Activated naive CD8-positive, alpha-beta T cell treated with anti-CD3 and anti-CD28 coated beads, Interleukin-2, amount 50 U/mL, for 16 hours (primary cell): ENCODE results near the gene FLII.
"Not testable (repeated sequence)": the region's sequence is repeated elsewhere in the genome, so short reads cannot be mapped to it uniquely, and the experiment has no call there.

Source experiments
- DNase-seq: peaks from one replicate; pipeline ENCODE4 v3.0.0-alpha.2; 2020; ENCODE audit warnings: low read depth, low spot score

Gene FLII

DNA sequence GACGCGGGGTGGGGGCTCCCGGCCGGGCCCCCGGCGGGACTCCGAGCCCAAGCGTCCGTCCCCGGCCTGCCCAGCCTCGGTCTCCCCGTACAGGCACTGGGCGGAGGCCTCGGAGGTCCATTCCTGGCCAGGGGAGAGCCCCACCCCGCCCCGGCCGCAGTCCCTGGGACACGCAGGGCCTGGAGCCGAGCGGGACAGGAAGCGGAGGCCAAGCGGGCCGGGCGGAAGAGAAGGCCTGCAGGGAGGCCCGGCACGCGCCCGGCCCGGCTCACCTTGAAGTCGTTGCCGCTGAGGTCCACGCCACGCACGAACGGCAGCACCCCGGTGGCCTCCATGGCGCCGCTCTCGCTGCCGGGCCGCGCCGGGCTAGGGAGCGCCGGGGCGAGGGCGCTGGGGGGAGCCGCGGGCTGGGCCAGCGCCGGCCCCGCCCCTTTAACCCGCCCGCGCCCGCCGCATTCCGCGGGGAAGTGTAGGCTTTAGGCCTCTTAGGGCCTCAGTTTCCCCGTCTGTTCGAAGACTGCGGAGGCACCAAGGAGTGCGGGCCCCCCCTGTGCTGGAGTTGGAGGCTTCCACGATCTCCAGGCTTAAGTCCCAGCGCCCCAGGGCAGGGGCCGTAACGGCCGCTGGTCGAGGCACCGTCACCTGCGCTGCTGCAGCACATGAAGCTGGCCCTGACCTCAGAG is at the start of gene FLII:
Gene FLII, minus strand, starts transcription at position 383 of the 683 bp plus-strand sequence. Its CDS starts 48 bp downstream, at position 335.
- DNase-seq, result no peak

DNA sequence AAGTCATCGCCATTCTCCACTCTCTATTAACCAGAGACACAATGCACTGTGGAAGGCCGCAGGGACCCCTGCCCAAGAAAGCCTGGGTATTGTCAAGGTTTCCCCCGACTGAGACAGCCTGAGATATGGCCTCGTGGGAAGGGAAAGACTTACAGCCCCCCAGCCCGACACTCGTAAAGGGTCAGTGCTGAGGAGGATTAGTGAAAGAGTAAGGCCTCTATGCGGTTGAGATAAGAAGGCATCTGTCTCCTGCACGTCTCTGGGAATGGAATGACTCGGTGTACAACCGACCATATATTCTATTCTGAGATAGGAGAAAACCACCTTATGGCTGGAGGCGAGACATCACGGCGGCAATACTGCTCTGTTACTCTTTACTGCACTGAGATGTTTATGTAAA is 44.7 kb upstream of the FLII start:
- not testable (repeated sequence) for DNase-seq

DNA sequence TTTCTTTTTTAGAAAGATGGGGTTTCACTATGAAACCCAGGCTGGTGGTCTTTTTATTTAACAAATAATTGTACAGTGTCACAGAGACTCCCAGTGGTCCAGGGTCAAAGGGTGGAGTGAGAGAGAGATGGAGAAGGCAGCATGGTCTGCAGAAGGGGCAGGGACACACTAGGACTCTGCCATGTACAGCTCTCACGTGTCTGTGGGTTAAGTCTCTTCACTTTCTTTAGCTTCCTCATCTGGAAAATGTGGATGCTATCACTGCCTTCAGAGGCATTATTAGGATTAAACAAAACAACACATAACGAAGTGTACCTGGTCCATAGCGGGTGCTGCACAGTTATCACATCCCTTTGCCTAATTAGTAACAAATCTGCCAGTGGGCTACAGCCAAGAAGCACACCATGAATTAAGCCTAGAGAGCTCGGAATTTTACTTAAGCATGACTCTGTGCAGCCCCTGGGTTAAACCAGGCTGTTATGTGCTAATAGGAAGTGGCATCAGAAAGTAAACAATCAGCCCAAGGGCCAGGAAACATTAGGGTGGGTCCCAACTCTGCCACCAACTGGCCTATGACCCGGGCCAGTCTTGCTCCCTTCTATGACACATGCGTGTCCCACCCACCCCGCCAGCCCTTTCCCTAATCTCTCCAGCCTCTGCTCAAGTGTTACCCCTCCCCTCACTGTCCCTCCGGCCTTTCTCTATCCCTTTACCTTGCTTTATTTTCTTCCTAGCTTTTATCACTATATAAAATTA is 42.4 kb upstream of the FLII start:
- no peak for DNase-seq

DNA sequence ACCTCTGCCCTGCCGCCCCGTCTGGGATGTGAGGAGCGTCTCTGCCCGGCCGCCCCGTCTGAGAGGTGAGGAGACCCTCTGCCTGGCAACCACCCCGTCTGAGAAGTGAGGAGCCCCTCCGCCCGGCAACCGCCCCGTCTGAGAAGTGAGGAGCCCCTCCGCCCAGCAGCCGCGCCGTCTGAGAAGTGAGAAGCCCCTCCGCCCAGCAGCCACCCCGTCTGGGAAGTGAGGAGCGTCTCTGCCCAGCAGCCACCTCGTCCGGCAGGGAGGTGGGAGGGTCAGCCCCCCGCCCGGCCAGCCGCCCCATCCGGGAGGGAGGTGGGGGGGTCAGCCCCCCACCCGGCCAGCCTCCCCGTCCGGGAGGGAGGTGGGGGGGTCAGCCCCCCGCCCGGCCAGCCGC is 39.5 kb upstream of the FLII start:
- DNase-seq, result not testable (repeated sequence)

DNA sequence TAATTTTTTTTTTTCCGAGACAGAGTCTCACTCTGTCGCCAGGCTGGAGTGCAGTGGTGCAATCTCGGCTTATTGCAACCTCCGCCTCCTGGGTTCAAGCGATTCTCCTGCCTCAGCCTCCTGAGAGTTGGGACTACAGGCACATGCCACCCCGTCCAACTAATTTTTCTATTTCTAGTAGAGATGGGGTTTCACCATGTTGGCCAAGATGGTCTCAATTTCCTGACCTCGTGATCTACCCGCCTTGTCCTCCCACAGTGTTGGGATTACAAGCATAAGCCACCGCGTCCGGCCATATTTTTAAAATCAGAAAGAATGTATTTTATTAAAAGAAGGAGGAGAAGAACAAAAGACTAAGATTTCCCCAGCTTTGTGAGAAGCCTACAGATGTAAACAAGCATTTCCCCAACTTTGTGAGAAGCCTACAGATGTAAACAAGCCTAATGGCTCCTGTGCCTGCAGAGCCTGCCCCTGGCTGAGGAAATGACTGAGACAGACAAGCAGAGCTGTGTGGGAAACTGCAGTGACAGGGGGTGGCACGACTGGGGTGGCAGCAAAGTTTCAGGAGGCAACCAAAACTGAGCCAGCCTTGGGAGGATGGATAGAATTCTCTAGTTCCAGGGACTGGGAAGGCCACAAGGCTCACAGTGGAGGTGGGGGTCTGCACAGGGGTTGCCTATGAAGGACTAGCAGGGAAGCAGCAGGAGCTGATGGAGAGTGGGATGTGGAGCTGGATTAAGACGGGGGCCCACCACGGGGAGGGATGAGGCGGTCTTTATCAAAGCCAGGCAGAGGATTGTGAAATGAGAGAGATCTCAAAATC is 33.4 kb upstream of the FLII start:
- no peak for DNase-seq

DNA sequence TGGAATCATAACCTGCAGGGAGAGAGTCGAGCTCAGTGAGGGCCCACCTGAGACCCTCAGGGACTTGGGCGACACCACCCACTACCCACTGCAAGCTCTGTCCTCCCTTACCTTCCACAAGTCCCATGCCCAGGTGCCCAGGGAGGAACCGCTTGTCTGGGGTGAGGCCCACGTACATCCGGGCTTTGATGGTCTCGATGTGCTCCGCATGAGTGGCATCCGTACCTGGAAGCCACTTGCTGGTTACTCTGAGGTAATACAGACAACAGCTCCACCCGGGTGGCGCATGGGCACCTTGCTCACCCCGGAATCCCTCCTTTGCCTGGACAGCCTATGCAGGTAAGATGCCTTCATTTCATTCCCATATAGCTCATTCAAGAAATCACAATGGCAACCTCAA is 26.8 kb upstream of the FLII start:
- DNase-seq, result no peak

DNA sequence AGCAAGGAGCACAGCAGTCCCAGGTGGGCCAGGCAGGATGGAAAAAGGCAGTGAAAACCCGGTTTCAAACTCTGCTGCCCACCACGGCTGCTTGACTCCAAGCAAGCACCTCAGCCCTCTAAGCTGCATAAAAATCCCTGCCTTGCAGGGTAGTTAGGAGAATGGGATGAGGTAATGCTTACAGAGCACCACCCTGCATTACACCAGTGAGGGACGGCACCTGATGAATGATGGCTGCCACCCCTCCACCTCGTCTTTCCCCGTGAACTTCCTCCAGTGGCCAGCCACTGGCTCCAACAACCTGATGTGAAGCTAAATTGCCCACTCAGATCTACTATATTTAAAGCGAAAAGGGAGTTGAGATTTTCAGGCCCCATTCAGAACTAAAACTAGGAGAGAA is 23.2 kb upstream of the FLII start:
- no peak for DNase-seq

DNA sequence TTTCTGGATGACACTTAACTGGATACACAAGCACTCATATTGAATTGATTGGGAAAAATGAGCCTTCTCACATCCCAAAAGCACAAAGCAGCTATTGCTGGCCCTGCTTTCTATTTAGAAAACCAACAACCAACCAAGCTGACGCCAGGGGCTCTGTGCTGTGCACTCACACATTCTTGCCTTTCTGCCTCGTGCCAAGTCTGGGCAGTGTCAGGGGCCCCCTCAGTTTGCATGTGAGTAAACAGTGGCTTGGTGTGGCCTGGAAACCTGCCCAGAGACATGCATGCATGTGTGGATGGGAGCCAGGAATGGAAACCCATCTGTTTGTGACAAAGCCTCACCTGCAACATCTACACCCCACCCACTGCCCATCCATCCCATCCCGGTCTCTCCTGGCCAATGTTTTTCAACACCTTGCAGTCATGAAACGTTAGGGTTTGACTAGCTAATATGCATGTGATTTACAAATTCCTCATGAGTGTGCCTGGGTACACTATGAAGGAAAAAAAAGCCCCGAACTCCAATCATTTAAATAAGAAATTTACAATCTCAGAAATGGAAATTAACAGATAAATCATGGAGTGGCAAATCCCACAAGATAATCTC is 22.3 kb upstream of the FLII start:
- DNase-seq, result no peak

DNA sequence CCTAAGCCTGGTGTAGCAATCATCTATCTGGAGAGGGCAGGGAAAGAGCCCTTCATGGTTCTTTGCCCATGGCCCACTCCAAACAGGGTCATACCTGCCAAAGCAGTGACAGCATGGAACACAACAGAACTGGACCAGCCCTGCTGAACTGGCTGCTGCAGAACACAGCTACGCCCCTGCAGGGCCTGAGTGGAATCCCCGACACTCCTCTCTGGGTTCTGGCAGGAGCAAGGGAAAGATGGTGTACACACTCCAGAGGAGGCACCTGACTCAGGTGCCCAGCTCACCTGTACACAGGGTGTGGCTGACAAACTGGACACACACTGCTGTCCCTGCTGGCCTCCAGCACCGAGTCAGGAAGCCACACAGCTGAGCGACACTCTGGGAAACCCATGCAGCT is 21.7 kb upstream of the FLII start:
- no peak for DNase-seq

DNA sequence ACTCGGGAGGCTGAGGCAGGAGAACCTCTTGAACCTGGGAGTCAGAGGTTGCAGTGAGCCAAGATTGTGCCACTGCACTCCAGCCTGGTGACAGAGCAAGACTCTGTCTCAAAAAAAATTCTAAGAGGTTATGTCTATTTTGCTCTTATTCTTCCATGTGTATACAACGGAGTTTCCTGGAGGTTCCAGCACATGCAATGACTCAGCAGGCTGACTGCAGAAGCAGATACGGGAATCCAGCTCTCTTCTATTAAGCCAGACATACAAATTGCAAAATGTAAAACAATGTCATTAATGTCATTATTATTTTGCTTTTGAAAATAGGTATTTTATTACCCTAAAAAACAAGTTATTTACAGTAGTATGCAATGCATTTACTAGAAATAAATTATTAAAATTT is 20.3 kb upstream of the FLII start:
- DNase-seq, result no peak

DNA sequence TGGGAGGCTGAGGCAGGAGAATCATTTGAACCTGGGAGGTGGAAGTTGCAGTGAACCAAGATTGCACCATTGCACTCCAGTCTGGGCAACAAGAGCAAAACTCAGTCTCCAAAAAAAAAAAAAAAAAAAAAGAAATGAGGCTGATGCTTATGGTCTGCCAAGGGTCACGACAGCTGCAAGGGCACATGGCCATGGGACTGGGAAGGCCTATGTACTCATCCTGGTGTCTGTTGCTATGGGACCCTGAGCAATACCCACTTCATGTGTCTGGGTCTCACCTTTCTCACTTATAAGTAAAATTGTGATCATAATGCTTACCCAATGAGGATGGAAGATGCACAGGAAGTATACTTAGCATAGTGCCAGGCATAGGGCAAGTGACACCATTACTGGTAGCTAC is 18.5 kb upstream of the FLII start:
- no peak for DNase-seq

DNA sequence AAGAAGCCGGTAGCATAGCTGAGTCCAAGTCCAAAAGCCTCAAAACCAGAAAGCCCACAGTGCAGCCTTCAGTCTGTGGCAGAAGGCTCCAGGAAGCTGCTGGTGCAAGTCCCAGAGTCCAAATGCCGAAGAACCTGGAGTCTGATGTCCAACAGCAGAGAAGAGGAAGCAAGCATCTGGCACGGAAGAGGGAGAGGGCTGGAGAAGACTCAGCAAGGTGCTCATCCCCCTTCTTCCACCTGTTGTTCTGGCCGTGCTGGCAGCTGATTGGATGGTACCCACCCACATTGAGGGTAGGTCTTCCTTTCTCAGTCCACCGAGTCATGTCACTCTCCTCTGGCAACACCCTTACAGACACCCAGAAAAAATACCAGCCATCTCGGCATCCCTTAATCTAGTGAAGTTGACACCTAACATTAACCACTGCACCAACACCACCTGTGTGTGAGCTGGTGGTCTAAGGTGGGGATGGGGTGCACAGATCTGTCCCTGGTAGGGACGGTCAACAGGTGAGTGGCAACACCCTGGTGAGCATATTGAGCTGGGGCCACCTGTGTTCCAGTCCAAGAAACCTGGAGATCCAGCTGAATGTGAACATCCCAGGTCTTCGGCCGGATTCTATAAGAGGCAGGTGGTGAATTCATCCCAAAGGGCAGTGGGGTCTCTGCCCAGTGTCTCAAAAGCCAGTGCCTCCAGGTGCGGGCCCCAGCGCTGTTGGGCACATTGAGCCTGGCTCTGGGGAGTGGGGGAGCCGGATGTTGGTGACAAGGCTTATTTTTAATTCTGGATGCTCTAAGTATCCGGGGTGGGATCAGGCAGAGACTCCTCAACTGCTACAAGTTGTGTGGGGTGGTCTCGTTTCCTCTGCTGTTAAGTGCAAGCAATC is 11.8 kb upstream of the FLII start:
- DNase-seq, result no peak

DNA sequence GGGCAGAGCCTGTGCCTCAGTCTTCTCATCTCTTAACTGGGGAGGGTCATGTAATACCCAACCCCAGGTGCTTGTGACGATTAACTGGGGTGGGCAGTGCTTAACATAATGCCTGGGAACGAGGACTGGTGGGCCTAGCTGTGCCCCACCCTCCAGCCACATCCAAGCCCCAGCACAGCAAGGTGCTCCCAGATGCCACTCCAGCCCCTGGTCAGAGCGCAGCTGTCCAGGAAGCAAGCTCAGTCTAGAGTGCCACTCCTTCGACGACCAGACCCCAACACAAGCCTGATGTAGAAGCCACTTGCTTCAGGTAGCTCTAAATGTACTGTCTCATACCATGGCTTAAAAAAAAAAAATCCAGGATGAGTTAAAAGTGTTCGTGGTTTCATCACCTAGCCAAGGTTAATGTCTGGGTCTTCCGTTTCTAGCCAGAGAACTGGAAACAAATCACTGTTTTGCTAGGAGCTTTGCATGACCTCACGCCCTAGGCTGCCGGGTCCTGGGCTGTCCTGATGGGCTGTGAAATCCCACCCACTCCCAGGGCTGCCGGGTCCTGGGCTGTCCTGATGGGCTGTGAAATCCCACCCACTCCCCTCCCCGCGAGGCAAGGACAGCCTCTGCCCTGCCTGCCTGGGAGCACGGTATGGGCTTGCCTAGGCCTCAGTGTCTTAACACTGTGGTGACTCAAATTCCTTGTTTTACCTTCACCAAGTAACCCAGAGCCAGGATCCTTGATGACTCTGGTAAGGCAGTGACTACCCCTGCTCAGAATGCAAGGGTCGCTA is 9.6 kb upstream of the FLII start:
- DNase-seq, result no peak

DNA sequence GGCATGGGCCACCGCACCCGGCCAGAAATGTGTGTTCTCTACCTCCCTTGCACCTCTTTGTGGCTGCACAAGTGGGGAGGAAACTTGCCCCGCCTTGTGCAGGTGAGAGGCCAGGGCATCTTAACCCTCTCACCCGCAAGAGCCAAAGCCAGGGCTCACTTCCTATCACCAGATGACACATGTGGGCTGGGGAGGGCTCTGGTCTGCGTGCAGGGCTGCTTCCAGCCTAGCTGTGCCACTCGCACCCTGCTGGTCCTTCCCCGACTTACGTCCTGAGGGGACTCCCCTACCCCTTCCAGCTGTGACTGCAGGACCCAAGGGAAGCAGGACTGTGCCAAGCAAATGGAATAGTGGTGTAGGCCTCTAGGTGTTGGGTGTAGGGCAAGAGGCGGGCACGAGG is 8.8 kb upstream of the FLII start:
- DNase-seq, result no peak

DNA sequence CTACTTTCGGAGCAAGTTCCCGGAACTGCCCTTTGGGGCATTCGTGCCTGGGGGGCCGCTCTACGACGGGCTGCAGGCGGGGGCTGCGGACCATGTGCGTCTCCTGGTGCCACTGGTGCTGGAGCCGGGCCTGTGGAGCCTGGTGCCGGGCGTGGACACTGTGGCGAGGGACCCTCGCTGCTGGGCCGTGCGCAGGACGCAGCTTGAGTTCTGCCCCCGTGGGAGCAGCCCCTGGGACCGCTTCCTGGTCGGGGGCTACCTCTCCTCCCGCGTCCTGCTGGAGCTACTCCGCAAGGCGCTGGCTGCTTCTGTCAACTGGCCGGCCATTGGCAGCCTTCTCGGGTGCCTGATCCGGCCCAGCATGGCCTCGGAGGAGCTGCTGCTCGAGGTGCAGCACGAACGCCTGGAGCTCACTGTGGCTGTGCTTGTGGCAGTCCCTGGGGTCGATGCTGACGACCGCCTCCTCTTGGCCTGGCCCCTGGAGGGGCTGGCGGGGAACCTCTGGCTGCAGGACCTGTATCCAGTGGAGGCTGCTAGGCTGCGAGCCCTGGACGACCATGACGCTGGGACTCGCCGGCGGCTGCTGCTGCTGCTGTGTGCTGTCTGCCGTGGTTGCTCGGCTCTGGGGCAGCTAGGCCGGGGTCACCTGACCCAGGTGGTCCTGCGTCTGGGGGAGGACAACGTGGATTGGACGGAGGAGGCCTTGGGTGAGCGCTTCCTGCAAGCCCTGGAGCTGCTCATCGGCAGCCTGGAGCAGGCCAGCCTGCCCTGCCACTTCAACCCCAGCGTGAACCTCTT is 5.5 kb upstream of the FLII start:
- no peak for DNase-seq

DNA sequence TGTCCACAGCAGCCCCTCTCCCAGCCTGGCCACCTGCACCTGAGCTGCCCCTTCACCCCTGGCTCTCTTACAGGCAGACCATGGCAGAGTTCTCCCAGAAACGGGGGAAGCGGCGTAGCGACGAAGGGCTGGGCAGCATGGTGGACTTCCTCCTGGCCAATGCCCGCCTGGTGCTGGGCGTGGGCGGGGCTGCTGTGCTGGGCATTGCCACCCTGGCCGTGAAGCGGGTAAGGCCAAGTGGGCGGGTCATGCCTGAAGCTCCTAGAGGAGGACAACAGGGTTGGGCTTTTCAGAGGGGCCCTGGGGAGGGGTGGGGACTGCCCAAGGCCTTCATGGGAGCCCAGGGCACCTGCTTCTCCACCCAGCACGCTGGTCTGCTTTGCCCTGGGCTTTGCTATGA is 4.1 kb upstream of the FLII start:
- DNase-seq, result no peak

DNA sequence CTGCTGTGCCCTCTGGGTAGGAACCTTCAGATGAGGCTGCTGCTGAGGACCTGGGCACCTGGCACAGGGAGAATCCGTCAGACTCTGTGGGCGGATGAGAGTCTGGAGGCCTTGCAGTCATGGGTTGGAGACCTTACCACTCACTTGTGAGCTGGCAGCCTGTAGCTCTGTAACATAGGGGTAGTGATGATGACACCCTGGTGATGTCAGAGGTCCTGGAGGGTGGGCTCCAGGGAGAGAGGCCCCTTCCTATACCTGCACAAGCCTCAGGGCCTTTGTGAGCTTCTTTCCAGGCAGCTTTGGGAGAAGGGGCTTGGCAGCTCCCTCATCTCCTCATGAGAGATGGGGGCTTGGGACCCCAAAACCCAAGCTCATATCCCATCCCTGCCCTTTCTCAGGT is 3.6 kb upstream of the FLII start:
- DNase-seq, result no peak

DNA sequence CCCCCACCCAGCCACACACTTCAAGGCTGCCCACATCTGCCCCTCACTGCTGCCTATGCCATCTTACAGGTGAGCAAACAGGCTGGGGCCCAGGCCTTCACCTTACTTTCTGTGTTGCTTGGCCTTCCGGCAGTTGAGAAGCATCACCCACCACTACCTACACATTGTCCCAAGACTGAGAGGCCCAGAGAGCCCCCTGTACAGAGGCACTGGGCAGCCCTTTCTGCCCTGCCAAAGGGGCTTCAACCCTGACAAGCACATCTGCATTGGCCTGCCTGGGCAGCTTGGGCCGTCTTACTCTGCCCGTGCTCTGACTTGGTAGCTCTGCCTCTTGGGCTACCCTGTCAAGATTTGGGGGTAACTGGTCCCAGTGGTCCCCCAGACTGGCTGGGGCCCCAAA is 3.1 kb upstream of the FLII start:
- DNase-seq, result no peak

DNA sequence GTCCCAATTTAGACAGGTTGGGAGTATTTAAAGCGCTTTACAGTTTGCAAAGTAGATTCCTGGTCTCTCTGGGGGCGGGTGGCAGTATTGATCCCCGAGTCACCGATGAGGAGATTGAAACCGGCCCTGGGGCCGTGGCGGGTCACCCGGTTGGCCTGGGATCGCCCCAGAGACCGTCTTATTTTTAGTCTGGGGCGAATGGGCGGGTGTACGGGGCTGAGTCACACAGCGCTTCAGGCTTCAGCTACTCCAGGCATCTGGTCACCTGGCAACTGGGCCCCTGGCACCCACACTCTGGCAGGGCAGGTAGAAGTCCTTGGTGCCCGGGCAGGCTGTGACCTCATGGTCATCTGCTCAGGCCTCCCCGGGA is 2.6 kb upstream of the FLII start:
- no peak for DNase-seq
